ENCODE measurements around the gene GALNT9. TPM values are rescaled to one million over a fixed set of nuclear protein-coding genes. Genes with fewer than 3 reads are reported as not detected.
"Not testable (repeated sequence)": the region's sequence is repeated elsewhere in the genome, so short reads cannot be mapped to it uniquely, and the experiment has no call there.

GALNT9 gene
- total RNA-seq, 4 donors from 2014 or later: 1.6 TPM; not detected in 3

- WGBS, 2 donors: 47 to 60% methylated on average over 17 of the region's 26 CpGs
- TF ChIP-seq CTCF (IDR thresholded peaks at IDR 0.05): no peak
- TF ChIP-seq POLR2A (IDR thresholded peaks at IDR 0.05): no peak
- TF ChIP-seq EP300 (IDR thresholded peaks at IDR 0.05): no peak
- Histone ChIP-seq H3K4me3 (no peak overlapping the region), H3K27ac (no peak overlapping the region), H3K27me3 (peaks cover 0 to 5% of the 10 kb centered on the region in 2 donors), H3K4me1 (no peaks in the 10 kb centered on the region), H3K36me3 (no peaks in the 10 kb centered on the region), H3K9me3 (no peaks in the 10 kb centered on the region)
- DNase-seq (ENCODE audit: low spot score in 2 of 2): no peak
These were observed 28.3 kb downstream of the GALNT9 start for GRCh38 chr12:132300789-132301722.

DNA sequence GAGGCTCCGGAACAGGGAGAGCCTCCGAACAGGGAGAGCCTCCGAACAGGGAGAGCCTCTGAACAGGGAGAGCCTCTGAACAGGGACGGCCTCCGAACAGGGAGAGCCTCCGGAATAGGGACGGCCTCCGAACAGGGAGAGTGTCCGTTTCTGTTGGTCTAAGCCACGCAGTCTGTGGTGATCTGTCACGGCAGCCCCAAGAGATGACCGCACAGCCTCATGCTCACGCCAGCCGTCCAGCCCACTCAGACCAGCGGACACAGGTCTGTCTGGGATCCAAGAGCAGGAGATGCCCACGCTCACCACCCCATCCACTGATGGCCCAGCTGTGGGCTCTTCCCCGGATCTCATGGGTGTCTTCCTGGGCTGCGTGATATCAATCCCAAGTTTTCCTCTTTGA lies 33.3 kb downstream of the GALNT9 start:
- WGBS, 2 donors: 92 to 93% methylated on average over 17 to 18 of the region's 18 CpGs
- peaks cover 0 to 24% of the 10 kb centered on the region in 2 donors for H3K27me3 ChIP-seq
- TF ChIP-seq CTCF (IDR thresholded peaks at IDR 0.05): no peak
- no peak for TF ChIP-seq EP300 (IDR thresholded peaks at IDR 0.05)
- TF ChIP-seq POLR2A (IDR thresholded peaks at IDR 0.05): no peak
- no peaks in the 10 kb centered on the region for H3K9me3 ChIP-seq
- H3K4me1 ChIP-seq: no peaks in the 10 kb centered on the region
- DNase-seq (ENCODE audit: low spot score in 2 of 2): no peak
- no peak overlapping the region for H3K4me3 ChIP-seq
- no peaks in the 10 kb centered on the region for H3K36me3 ChIP-seq
- H3K27ac ChIP-seq: no peak overlapping the region

DNA sequence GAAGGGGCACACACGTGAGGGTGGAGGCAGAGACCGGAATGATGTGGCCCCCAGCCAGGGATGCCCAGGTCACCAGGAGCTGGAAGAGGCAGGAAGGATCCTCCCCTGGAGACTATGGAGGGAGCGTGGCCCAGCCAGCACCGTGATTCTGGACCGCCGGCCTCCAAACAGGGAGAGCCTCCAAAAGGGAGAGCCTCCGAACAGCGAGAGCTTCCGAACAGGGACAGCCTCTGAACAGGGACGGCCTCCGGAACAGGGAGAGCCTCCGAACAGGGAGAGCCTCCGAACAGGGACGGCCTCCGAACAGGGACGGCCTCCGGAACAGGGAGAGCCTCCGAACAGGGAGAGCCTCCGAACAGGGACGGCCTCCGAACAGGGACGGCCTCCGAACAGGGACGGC lies 33.8 kb downstream of the GALNT9 start:
- WGBS, 2 donors: 90 to 95% methylated on average over 24 of the region's 24 CpGs
- H3K27me3 ChIP-seq: peaks cover 0 to 24% of the 10 kb centered on the region in 2 donors
- DNase-seq (ENCODE audit: low spot score in 2 of 2); H3K4me3 ChIP-seq; H3K9me3 ChIP-seq; H3K27ac ChIP-seq; H3K4me1 ChIP-seq; H3K36me3 ChIP-seq: not testable (repeated sequence)

DNA sequence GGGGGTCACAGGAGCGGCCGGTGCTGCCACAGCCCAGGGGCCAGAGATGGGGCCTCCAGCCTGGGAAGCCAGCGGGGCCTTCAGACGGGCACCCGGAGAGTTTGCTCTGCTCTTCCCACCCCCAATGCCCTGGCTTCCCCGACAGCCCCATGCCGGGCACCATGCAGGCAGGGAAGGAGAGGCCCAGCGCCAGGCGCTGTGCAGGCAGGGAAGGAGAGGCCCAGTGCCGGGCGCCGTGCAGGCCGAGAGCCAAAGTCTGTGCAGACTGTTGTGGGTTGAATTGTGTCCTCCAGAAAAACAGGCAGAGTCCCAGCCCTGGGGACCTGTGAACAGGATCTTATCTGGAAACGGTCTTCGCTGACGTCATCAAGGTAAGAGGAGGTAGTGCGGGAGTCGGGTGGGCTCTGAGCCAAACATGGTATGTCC lies 34.3 kb downstream of the GALNT9 start:
- no peaks in the 10 kb centered on the region for H3K4me1 ChIP-seq
- DNase-seq (ENCODE audit: low spot score in 2 of 2): no peak
- H3K36me3 ChIP-seq: no peaks in the 10 kb centered on the region
- no peak overlapping the region for H3K4me3 ChIP-seq
- peaks cover 0 to 24% of the 10 kb centered on the region in 2 donors for H3K27me3 ChIP-seq
- WGBS, 2 donors: 86% methylated on average over 14 to 15 of the region's 18 CpGs
- H3K27ac ChIP-seq: no peak overlapping the region
- TF ChIP-seq EP300 (IDR thresholded peaks at IDR 0.05) (no peak), CTCF (IDR thresholded peaks at IDR 0.05) (no peak), POLR2A (IDR thresholded peaks at IDR 0.05) (no peak)
- H3K9me3 ChIP-seq: no peaks in the 10 kb centered on the region

DNA sequence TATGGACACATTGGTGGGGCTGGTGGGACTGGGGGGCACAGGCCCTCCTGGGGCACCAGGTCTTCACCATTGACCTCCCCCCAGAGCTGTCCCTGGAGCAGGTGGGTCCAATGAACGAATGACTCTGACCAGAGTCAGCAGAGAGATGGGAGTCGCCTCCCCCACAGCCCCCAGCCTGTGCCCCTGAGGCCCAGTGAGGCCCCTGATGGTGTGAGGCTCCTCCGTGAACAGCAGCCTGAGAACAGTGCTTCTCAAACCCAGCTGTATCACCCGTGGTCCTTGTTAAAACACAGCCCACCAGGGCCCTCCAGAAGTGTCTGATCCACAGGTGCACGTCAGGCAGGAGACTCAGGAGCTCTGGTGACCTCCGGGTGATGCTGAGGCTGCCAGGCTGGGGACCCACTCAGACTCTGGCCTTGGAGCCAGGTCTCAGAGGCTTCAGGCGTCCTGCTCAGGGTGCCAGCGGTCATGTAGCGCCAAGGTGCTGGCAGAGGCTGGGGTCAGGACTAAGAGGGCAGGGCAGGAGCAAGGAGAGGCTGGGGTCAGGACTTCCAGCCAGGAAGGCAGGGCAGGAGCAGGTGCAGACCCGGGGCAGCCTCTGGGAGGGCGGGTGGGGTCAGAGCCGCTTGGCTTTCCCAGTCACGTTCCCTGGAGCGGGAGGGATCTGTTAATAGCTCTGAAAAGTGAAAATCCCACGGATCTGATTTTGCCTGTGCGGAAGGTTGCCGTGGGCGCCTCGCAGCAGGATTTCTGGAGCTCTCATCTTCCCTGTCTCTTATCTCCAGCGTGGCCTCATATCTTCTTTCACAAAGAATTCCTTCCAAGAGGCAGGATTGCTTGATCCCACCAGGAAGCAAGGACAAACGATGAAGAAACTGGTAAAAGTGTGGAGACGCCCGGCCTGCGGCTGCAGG lies 35.0 kb downstream of the GALNT9 start:
- no peak overlapping the region for H3K4me3 ChIP-seq
- no peaks in the 10 kb centered on the region for H3K4me1 ChIP-seq
- H3K27me3 ChIP-seq: peaks cover 0 to 24% of the 10 kb centered on the region in 2 donors
- H3K27ac ChIP-seq: no peak overlapping the region
- TF ChIP-seq CTCF (IDR thresholded peaks at IDR 0.05) (no peak), EP300 (IDR thresholded peaks at IDR 0.05) (no peak), POLR2A (IDR thresholded peaks at IDR 0.05) (no peak)
- no peaks in the 10 kb centered on the region for H3K9me3 ChIP-seq
- H3K36me3 ChIP-seq: no peaks in the 10 kb centered on the region
- WGBS, 2 donors: 67 to 73% methylated on average over 20 to 23 of the region's 24 CpGs
- DNase-seq (ENCODE audit: low spot score in 2 of 2): no peak

All from tibial nerve (tissue), 4 donors.